ENCODE measurements around the gene PRDM7. TPM values are rescaled to one million over a fixed set of nuclear protein-coding genes. Genes with fewer than 3 reads are reported as not detected.

PRDM7 gene
- total and polyA plus RNA-seq, 2 donors from 2014 or later = not detected

- no peaks in the 10 kb centered on the region for H3K27me3 ChIP-seq (ENCODE audit: control insufficient read depth, insufficient read depth, low read length)
- FAIRE-seq = no peak
- no peak overlapping the region for H3K9ac ChIP-seq (ENCODE audit: low read length in 3 of 3)
Observed at GRCh38 chr16:90081606-90081970, 4.5 kb upstream of the PRDM7 start.

GRCh38 chr16:90078579-90078895 is 1.4 kb upstream of the PRDM7 start:
- H3K4me1 ChIP-seq (ENCODE audit: control insufficient read depth in 2 of 3, insufficient read depth in 2 of 3, low read depth in 1 of 3, low read length in 3 of 3) = peaks cover 0 to 5% (median 2%) of the 10 kb centered on the region in 3 donors
- FAIRE-seq (no peak), DNase-seq (no peak)
- no peaks in the 10 kb centered on the region for H3K27me3 ChIP-seq (ENCODE audit: control insufficient read depth, insufficient read depth, low read length)
- H3K9me3 ChIP-seq (ENCODE audit: control insufficient read depth in 2 of 3, insufficient read depth in 1 of 3, low read length in 3 of 3) = no peaks in the 10 kb centered on the region
- peak overlapping the region in 1 of 3 donors; percentile 68 for H3K4me3 ChIP-seq (ENCODE audit: low read length in 3 of 3)
- TF ChIP-seq CTCF (IDR thresholded peaks at IDR 0.05; ENCODE audit: borderline replicate concordance, extremely low read depth, insufficient read depth) = no peak
- intact Hi-C loops (cut with DNase I) = no loop called here
- H3K9ac ChIP-seq (ENCODE audit: low read length in 3 of 3) = no peak overlapping the region
- no peak overlapping the region for H3K27ac ChIP-seq (ENCODE audit: low read depth in 2 of 2, low read length in 2 of 2)
- H3K36me3 ChIP-seq (ENCODE audit: control insufficient read depth in 2 of 3, insufficient read depth in 3 of 3, low read length in 3 of 3) = no peaks in the 10 kb centered on the region

More at GRCh38 chr16:90081606-90081970, 4.5 kb upstream of the PRDM7 start:
- H3K9me3 ChIP-seq (ENCODE audit: control insufficient read depth in 2 of 3, insufficient read depth in 1 of 3, low read length in 3 of 3) = no peaks in the 10 kb centered on the region
- H3K4me3 ChIP-seq (ENCODE audit: low read length in 3 of 3) = peak overlapping the region in 1 of 3 donors; percentile 79
- peak in 1 of 5 donors; percentile 2 for DNase-seq
- intact Hi-C loops (cut with DNase I) = no loop called here
- no peak for TF ChIP-seq CTCF (IDR thresholded peaks at IDR 0.05; ENCODE audit: borderline replicate concordance, extremely low read depth, insufficient read depth)
- no peaks in the 10 kb centered on the region for H3K36me3 ChIP-seq (ENCODE audit: control insufficient read depth in 2 of 3, insufficient read depth in 3 of 3, low read length in 3 of 3)
- H3K4me1 ChIP-seq (ENCODE audit: control insufficient read depth in 2 of 3, insufficient read depth in 2 of 3, low read depth in 1 of 3, low read length in 3 of 3) = peaks cover 0 to 4% (median 2%) of the 10 kb centered on the region in 3 donors
- H3K27ac ChIP-seq (ENCODE audit: low read depth in 2 of 2, low read length in 2 of 2) = no peak overlapping the region

GRCh38 chr16:90077757-90078578 is 837 bp upstream of the PRDM7 start:
- Histone ChIP-seq H3K27ac (ENCODE audit: low read depth in 2 of 2, low read length in 2 of 2) (peak overlapping the region in 1 of 2 donors; percentile 51), H3K9ac (ENCODE audit: low read length in 3 of 3) (peak overlapping the region in 2 of 3 donors; percentile 20 to 24)
- FAIRE-seq = no peak

More at GRCh38 chr16:90077757-90078578, 837 bp upstream of the PRDM7 start:
- Histone ChIP-seq H3K36me3 (ENCODE audit: control insufficient read depth in 2 of 3, insufficient read depth in 3 of 3, low read length in 3 of 3) (no peaks in the 10 kb centered on the region), H3K4me3 (ENCODE audit: low read length in 3 of 3) (peak overlapping the region; percentile 53 to 68 (median 62)), H3K9me3 (ENCODE audit: control insufficient read depth in 2 of 3, insufficient read depth in 1 of 3, low read length in 3 of 3) (no peaks in the 10 kb centered on the region), H3K4me1 (ENCODE audit: control insufficient read depth in 2 of 3, insufficient read depth in 2 of 3, low read depth in 1 of 3, low read length in 3 of 3) (peaks cover 0 to 5% (median 2%) of the 10 kb centered on the region in 3 donors), H3K27me3 (ENCODE audit: control insufficient read depth, insufficient read depth, low read length) (no peaks in the 10 kb centered on the region)
- no peak for TF ChIP-seq CTCF (IDR thresholded peaks at IDR 0.05; ENCODE audit: borderline replicate concordance, extremely low read depth, insufficient read depth)
- DNase-seq = peak in 4 of 5 donors; percentile 61 to 79 (median 70)
- intact Hi-C loops (cut with DNase I) = no loop called here
